IPS-NIHi7 (cell line): ENCODE measurements around the gene FAM169A.
"Not testable (repeated sequence)": the region's sequence is repeated elsewhere in the genome, so short reads cannot be mapped to it uniquely, and the experiment has no call there.

Experiments used
- DNase-seq: peaks from one replicate; pipeline ENCODE4 v3.0.0; 2012; ENCODE audit warnings: mixed read lengths; ENCODE audit errors: extremely low spot score

FAM169A gene, protein sequence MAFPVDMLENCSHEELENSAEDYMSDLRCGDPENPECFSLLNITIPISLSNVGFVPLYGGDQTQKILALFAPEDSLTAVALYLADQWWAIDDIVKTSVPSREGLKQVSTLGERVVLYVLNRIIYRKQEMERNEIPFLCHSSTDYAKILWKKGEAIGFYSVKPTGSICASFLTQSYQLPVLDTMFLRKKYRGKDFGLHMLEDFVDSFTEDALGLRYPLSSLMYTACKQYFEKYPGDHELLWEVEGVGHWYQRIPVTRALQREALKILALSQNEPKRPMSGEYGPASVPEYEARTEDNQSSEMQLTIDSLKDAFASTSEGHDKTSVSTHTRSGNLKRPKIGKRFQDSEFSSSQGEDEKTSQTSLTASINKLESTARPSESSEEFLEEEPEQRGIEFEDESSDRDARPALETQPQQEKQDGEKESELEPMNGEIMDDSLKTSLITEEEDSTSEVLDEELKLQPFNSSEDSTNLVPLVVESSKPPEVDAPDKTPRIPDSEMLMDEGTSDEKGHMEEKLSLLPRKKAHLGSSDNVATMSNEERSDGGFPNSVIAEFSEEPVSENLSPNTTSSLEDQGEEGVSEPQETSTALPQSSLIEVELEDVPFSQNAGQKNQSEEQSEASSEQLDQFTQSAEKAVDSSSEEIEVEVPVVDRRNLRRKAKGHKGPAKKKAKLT

DNA sequence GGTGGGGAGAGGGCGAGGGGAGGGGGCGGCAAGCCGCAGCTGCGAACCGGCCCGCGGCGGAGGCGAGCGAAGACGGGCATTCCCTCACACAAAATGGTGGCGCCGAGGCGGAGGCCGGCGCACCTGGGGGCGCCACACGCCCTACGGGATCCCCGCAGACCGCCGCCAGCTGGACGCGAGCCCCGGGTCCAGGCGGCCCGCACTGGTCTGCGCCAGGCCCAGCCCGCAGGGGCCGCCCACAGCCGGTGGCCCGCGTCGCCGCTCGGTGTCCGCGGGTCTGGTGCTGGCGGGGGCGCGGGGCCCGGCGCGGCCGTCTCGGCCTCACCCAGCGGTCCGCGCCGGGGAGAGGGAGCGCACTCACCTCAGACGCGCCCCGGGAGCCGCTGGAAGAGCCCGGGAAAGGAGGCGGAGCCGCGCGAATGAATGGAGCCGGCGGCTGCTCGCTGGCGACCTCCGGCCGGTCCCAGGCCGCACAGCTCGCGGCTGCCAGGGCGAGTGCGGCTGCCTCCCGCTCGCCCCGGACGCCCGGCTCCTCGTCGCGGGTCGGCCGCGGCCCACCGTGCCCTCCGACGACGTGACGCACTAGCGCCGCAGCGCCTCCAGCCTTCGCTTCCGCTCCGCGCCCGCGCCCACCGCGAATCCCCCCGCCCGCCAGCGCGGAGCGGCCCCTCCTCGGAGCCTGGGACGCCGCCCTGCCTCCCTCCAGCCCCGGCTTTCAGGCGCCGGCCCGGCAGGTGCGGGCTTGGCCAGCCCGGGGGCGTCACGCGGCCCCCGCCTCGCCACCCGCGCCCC lies at the start of gene FAM169A:
Gene FAM169A, minus strand, starts transcription at position 584 of the 792 bp plus-strand sequence. CDS start 24,711 bp downstream, outside the sequence.
- DNase-seq: peak; percentile 61

DNA sequence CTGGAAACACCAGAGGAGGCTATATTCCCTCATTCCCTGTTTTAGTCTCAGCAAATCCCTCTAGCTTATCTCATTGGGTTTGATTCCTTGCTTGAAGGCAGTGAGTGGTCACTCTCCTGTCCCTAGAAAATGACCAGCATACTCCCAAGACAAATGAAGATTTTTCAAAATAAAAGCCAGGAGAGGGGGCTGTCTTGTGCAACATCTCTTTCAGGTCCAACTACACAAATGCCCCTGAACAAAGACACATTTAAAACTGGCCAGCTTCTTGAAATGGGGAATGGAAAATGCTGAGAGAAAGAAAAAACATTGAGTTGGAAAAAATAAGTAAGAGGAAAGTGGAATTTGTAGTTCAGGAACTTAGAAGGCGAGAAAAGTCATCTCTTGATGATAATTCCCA lies 49.3 kb upstream of the FAM169A start:
- no peak for DNase-seq

DNA sequence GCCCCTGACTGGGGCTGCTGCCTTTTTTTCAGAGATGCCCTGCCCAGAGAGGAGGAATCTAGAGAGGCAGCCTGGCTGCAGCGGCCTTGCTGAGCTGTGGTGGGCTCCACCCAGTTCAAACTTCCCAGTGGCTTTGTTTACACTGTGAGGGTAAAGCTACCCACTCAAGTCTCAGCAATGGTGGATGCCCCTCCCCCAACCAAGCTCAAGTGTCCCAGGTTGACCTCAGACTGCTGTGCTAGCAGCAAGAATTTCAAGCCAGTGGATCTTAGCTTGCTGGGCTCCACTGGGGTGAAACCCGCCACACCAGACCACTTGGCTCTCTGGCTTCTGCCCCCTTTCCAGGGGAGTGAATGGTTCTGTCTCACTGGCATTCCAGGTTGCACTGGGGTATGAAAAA lies 45.2 kb upstream of the FAM169A start:
- not testable (repeated sequence) for DNase-seq

DNA sequence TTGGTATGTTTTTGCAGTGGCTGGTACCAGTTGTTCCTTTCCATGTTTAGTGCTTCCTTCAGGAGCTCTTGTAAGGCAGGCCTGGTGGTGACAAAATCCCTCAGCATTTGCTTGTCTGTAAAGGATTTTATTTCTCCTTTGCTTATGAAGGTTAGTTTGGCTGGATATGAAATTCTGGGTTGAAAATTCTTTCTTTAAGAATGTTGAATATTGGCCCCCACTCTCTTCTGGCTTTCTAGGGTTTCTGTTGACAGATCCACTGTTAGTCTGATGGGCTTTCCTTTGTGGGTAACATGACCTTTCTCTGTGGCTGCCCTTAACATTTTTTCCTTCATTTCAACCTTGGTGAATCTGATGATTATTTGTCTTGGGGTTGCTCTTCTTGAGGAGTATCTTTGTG lies 43.7 kb upstream of the FAM169A start:
- not testable (repeated sequence) for DNase-seq

DNA sequence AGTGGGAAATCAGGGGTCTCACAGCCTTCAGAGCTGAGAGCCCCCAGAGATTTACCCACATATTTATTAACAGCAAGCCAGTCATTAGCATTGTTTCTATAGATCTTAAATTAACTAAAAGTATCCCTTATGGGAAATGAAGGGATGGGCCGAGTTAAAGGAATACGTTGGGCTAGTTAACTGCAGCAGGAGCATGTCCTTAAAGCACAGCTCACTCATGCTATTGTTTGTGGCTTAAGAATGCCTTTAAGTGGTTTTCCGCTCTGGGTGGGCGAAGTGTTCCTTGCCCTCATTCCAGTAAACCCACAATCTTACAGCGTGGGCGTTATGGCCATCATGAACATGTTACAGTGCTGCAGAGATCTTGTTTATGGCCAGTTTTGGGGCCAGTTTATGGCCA lies 42.0 kb upstream of the FAM169A start:
- not testable (repeated sequence) for DNase-seq

DNA sequence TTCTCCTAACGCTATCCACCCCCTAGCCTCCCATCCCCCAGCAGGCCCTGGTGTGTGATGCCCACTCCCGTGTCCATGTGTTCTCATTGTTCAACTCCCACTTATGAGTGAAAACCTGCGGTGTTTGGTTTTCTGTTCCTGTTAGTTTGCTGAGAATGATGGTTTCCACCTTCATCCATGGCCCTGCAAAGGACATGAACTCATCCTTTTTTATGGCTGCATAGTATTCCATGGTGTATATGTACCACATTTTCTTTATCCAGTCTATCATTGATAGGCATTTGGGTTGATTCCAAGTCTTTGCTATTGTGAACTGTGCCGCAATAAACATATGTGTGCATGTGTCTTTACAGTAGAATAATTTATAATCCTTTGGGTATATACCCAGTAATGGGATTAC lies 38.5 kb upstream of the FAM169A start:
- DNase-seq: not testable (repeated sequence)

DNA sequence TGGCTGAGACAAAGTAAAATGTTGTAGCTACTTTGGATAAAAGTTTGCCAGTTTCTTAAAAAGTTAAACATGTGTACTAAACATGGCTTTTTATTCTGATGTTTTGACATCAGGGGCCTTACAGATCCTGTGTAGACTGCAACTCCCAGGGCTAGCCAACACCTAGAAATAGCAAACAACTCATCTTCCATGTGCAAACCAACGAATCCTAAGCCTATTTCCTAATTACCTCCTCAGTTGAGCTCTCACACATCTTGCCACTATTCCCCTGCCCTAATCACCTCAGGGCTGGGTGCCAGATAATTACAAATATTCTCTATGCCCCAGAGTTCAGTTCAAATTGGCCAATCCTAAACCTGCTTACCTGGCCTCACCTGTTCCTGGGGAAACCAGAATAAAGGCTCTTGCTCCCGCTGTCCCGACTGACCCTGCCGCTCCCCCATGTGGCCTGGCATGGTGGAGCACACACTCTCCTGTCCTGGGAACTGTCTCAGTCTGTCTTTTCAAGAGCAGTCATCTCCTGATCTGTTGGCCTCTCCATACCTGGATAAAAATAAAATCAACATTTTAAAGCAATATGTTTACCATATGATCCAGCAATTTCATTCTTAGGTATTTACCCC lies 37.1 kb upstream of the FAM169A start:
- peak; percentile 87 for DNase-seq

DNA sequence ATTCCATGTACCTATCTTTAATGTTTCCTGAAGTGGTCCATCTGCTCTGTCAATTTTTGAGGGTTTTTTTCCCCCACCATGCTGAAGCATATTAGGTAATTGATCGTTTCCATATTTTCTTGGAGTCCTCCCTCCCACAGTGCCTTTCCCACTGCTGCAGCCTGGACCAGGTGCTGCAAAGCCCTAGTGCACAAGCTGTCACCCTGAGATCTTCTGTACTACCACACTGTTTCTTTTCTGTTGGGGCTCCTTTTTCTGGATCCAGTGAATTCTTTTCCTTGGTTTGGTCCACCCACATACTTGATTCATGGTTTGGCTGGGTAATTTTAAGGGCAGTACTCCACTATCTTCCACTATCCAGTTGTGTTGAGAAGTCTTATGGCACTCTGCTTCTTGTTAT lies 30.9 kb upstream of the FAM169A start:
- DNase-seq: no peak

DNA sequence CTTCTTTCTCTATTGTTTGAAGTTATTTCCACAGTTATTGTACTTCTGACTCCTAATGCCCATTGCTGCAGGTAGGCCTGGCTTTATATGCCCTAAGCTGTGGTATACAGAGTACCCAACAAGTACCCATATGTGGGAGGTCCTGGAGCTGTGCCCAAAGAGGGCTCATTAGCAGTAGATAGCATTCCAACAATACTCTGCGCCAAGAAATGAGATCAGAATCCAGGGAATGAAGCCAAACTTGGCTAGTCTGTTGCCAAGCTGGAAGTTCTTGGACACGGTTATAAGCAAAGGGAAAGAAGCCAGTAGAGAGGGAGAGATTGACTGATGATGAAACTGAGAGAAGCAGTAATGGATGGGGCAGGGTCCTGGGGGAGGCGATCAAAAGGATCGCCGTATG lies 29.7 kb upstream of the FAM169A start:
- DNase-seq: no peak

DNA sequence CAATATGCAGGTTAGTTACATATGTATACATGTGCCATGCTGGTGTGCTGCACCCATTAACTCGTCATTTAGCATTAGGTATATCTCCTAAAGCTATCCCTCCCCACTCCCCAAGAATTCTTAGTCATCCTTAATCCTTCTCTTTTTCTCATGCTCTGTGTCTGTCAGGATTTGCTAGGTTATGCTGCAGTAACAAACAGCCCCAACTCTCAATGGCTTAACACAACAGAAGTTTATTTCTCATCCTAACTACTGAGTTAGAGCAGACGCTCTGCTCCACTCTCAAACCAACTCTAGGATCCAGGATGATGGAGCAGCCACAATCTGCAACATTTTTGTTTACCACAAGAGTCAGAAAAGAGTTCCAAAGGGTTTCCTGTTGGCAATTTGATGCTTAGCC lies 28.2 kb upstream of the FAM169A start:
- DNase-seq: no peak

DNA sequence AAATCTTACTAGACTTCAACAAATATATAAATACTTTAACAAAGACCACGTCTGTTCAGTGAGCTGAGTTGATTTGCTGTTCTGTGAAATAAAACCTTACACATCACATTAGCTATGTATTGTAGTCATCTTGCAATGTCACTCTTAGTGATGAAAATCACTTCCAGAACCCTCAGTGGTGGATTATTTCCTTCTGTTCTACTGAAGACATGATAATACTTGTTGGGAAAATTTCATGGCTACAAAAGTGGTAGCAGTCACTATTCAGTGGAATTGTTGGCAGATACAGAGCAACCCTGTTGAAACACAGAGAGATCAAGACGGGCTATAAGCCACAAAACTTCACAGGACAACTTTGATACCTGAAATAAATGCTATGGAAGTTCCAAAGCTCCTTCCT lies 26.7 kb upstream of the FAM169A start:
- no peak for DNase-seq

DNA sequence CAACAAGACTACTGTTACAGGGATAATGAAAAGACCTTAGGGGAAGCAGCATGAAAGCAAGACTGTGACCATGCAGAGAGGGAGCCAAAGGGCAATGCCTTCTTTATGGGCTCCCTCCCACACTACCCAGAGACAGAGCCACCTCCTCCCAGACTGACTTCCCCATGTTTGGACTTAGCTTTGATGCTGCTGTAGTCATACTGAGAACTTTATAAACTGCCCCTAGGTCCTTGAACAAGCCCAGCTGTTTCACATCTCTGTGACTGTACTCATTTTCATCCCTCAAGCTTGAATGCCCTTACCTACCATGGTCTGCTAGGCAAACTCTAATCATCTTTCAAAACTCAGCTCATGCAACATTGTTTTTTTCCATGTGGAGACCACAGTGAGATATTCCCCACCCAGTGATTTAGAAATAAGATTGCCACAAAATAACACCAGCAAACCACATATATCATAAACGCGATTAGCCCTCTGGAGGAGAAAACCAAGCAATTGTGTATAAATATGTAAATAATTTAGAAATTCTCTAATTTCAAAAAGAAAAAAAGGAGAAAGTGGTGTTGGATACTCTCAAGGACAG lies 23.4 kb upstream of the FAM169A start:
- DNase-seq: no peak

DNA sequence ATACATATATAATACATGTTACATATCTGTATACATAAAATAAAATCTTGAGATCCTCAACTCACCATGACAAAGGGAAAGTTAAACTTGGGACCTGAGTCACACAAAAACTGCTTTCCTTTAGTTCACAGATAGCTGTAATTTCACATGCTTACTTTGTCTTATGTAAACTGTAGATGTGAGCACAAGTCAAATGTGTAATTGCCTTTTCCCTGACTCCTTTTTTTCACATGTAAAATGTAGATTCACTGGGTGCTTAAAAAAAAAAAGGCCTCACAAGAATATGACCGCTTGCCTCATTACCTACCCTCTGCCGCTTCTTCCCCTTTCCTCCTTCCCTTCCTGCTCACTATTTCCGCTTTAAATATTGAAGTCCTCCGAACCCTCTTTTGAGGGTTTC lies 21.9 kb upstream of the FAM169A start:
- no peak for DNase-seq

DNA sequence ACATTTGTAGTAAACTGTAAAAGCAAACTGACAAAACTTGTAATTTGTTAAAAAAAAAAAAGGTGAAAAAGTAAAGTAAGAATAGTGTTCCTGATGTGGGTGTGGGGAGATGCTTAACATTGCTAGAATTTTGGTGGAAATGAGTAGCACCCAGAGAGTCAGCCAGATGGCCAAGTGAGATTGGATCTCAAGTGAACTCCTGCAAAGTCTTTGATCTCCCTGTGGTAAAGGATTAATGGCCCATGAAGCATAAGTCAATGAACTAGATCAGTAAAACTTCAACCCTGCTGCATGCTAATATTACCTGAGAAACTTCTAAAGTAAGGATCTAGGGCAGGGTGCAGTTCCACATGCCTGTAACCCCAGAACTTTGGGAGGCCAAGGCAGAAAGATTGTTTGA lies 19.0 kb upstream of the FAM169A start:
- DNase-seq: no peak

DNA sequence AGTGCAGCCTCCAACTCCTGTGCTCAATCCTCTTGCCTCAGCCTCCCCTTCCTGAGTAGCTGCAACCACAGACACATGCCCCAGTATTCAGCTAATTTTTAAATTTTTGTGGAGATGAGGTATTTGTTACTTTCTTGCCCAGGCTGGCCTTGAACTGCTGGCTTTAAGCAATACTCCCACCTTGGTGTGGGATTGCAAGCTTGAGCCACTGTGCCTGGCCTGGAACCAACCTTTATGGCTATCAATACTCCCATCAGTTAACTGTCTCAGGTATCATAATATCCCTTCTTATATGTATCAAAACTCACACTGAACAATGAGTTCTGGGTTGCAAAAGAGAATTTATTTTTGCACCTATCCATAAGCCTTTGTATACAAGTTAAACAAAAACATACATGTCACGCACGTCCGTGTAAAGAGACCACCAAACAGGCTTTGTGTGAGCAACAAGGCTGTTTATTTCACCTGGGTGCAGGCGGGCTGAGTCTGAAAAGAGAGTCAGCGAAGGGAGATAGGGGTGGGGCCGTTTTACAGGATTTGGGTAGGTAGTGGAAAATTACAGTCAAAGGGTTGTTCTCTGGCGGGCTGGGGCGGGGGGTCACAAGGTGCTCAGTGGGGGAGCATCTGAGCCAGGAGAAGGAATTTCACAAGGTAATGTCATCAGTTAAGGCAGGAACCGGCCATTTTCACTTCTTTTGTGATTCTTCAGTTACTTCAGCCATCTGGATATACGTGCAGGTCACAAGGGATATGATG lies 16.4 kb upstream of the FAM169A start:
- DNase-seq: not testable (repeated sequence)

DNA sequence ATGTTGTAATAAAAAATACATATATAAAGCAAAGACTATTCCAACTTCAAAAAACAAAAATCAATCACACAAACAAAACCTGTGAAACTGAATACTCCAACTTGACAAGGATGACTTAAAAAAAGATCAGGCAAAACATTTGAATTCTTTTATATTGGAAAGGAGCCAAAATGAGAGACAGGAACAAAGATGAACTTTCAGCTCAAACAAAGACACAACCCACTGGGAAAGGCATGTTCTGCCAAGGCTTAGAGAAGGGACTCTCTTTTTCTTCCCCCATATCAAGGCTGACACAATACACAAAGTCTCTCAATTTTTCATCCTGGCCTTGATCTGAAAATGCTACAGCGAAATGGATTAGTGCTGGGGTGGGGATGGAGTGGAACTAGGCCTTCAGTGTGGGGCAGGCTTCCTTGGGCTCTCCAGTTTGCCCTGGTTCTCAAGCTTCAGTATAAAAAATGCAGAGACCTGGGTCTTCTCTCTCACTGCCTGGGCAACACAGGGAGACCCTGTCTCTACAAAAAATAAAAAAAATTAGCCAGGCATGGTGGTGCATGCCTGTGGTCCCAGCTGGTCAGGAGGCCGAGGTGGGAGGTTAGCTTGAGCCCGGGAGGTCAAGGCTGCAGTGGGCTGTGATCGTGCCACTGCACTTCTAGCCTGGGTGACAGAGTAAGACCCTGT lies 11.6 kb upstream of the FAM169A start:
- no peak for DNase-seq

DNA sequence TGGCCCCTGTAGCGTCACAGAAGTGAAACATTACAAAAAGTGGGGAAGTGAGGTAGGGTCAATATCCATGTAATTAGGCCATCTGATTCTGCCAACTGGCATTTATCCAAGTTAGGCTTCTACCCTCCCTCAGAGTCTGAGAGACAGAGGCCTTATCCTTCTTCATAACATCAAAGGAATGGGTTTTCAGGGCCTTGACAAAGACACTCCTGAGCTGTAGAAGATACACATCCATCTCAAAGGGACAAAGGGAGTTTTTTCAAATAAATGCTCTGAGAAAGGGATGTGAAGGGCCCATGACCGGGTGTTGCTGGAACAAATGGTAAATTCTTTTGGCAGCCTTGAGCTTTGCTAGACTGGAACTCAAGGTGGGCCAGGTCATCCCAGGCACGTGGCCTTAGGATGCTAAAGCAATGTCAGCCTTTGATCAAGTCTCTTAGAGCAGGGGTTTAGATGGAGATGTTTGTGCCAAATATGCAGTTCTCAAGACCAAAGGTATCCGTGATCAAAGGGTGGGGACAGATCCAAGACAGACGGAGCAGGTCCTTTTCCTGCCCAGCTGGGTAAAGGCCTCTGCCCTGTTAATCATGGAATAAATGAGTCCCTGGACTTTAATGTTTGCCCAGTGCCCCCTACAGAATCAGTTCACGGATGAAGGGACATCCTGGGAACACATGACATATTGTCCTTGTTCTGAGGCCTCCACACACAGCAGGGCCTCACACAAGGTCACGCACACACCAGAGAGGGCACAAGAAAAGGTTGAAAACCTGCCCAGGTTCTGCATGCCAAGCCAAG lies 10.0 kb upstream of the FAM169A start:
- no peak for DNase-seq

DNA sequence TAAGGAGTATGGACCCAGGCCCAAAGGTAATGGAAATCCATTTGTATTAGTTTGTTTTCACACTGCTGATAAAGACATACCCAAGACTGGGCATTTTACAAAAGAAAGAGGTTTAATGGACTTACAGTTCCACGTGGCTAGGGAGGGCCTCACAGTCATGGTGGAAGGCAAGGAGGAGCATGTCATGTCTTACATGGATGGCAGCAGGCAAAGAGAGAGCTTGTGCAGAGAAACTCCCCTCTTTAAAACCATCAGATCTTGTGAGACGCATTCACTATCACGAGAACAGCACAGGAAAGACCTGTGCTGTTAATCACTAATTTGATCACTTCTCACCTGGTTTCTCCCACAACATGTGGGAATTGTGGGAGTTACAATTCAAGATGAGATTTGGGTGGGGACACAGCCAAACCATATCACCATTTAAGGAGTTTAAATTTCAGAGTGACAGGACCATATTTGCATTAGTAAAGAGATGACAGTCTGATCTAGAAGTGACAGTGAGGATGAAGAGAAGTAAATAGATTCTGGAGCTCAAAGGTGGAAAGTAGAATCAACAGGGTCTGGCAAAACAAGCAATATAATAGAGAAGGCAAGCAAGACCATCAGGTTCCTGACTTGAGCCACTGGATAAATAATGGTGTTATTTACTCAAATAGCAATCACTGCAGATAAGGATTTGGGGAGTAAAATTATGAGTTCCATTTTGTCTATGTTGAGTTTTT lies 7.5 kb upstream of the FAM169A start:
- no peak for DNase-seq
